ENCODE measurements around the gene DLG2.

Gene DLG2

GRCh38 chr11:83520849-83521248 lies 2106.3 kb downstream of the DLG2 start:
- DNase-seq (ENCODE audit: low read depth): no peak

GRCh38 chr11:83511646-83512045 lies 2115.5 kb downstream of the DLG2 start:
- DNase-seq (ENCODE audit: low read depth): no peak

GRCh38 chr11:83510530-83511460 lies 2116.3 kb downstream of the DLG2 start:
- no peak for DNase-seq (ENCODE audit: low read depth)

GRCh38 chr11:83508804-83509203 lies 2118.3 kb downstream of the DLG2 start:
- no peak for DNase-seq (ENCODE audit: low read depth)

GRCh38 chr11:83502041-83502440 lies 2125.1 kb downstream of the DLG2 start:
- DNase-seq (ENCODE audit: low read depth): no peak

GRCh38 chr11:83493917-83494316 lies 2133.2 kb downstream of the DLG2 start:
- DNase-seq (ENCODE audit: low read depth): no peak

- DNase-seq (ENCODE audit: low read depth): no peak
Observed at GRCh38 chr11:83493034-83493433, 2134.1 kb downstream of the DLG2 start.

GRCh38 chr11:83483808-83484207 lies 2143.3 kb downstream of the DLG2 start:
- DNase-seq (ENCODE audit: low read depth): no peak

- DNase-seq (ENCODE audit: low read depth): no peak
Observed at GRCh38 chr11:83480811-83481210, 2146.3 kb downstream of the DLG2 start.

GRCh38 chr11:83480251-83480650 lies 2146.9 kb downstream of the DLG2 start:
- DNase-seq (ENCODE audit: low read depth): no peak

GRCh38 chr11:83477772-83478171 lies 2149.4 kb downstream of the DLG2 start:
- no peak for DNase-seq (ENCODE audit: low read depth)

GRCh38 chr11:83475760-83476159 lies 2151.4 kb downstream of the DLG2 start:
- no peak for DNase-seq (ENCODE audit: low read depth)

- no peak for DNase-seq (ENCODE audit: low read depth)
Observed at GRCh38 chr11:83473743-83474142, 2153.4 kb downstream of the DLG2 start.

- no peak for DNase-seq (ENCODE audit: low read depth)
Observed at GRCh38 chr11:83472806-83473205, 2154.3 kb downstream of the DLG2 start.

GRCh38 chr11:83471831-83472727 lies 2155.1 kb downstream of the DLG2 start:
- DNase-seq (ENCODE audit: low read depth): no peak

GRCh38 chr11:83467837-83468236 lies 2159.3 kb downstream of the DLG2 start:
- DNase-seq (ENCODE audit: low read depth): no peak

GRCh38 chr11:83464160-83464944 lies 2162.8 kb downstream of the DLG2 start:
- DNase-seq (ENCODE audit: low read depth): no peak

GRCh38 chr11:83459798-83460197 lies 2167.3 kb downstream of the DLG2 start:
- DNase-seq (ENCODE audit: low read depth): no peak

GRCh38 chr11:83456566-83456965 lies 2170.6 kb downstream of the DLG2 start:
- no peak for DNase-seq (ENCODE audit: low read depth)

GRCh38 chr11:83456075-83456474 lies 2171.1 kb downstream of the DLG2 start:
- DNase-seq (ENCODE audit: low read depth): no peak

- no peak for DNase-seq (ENCODE audit: low read depth)
Observed at GRCh38 chr11:83455356-83455755, 2171.8 kb downstream of the DLG2 start.

- no peak for DNase-seq (ENCODE audit: low read depth)
Observed at GRCh38 chr11:83454674-83455073, 2172.5 kb downstream of the DLG2 start.

All from activated gamma-delta T cell treated with anti-CD3 and anti-CD28 coated beads, Interleukin-2, amount 50 U/mL, for 16 hours (primary cell).